Measurements from ENCODE around the gene GNG7.
"Not testable (repeated sequence)": the region's sequence is repeated elsewhere in the genome, so short reads cannot be mapped to it uniquely, and the experiment has no call there.

The GNG7 gene

GRCh38 chr19:2619076-2619475, 83.4 kb downstream of the GNG7 start:
- no peak for DNase-seq (ENCODE audit: low read depth)

GRCh38 chr19:2618611-2619010, 83.9 kb downstream of the GNG7 start:
- no peak for DNase-seq (ENCODE audit: low read depth)

- DNase-seq (ENCODE audit: low read depth): no peak
Measured at GRCh38 chr19:2617393-2618165, 84.9 kb downstream of the GNG7 start.

GRCh38 chr19:2616741-2617392, 85.6 kb downstream of the GNG7 start:
- no peak for DNase-seq (ENCODE audit: low read depth)

GRCh38 chr19:2615782-2616181, 86.7 kb downstream of the GNG7 start:
- DNase-seq (ENCODE audit: low read depth): no peak

- no peak for DNase-seq (ENCODE audit: low read depth)
Measured at GRCh38 chr19:2613507-2614295, 88.8 kb downstream of the GNG7 start.

- no peak for DNase-seq (ENCODE audit: low read depth)
Measured at GRCh38 chr19:2612619-2613249, 89.8 kb downstream of the GNG7 start.

GRCh38 chr19:2611483-2612464, 90.7 kb downstream of the GNG7 start:
- no peak for DNase-seq (ENCODE audit: low read depth)

- peak; percentile 77 for DNase-seq (ENCODE audit: low read depth)
Measured at GRCh38 chr19:2610637-2611482, 91.6 kb downstream of the GNG7 start.

- DNase-seq (ENCODE audit: low read depth): no peak
Measured at GRCh38 chr19:2609389-2610116, 92.9 kb downstream of the GNG7 start.

- DNase-seq (ENCODE audit: low read depth): not testable (repeated sequence)
Measured at GRCh38 chr19:2609034-2609388, 93.5 kb downstream of the GNG7 start.

GRCh38 chr19:2608602-2608922, 93.9 kb downstream of the GNG7 start:
- DNase-seq (ENCODE audit: low read depth): no peak

GRCh38 chr19:2607712-2608601, 94.5 kb downstream of the GNG7 start:
- no peak for DNase-seq (ENCODE audit: low read depth)

GRCh38 chr19:2606774-2607173, 95.7 kb downstream of the GNG7 start:
- not testable (repeated sequence) for DNase-seq (ENCODE audit: low read depth)

GRCh38 chr19:2605889-2606288, 96.6 kb downstream of the GNG7 start:
- not testable (repeated sequence) for DNase-seq (ENCODE audit: low read depth)

- DNase-seq (ENCODE audit: low read depth): no peak
Measured at GRCh38 chr19:2604747-2605329, 97.7 kb downstream of the GNG7 start.

GRCh38 chr19:2603334-2603733, 99.2 kb downstream of the GNG7 start:
- DNase-seq (ENCODE audit: low read depth): peak; percentile 55

Data from fibroblast of the conjunctiva (primary cell).